ENCODE measurements around the gene ODF2L.
A peak's percentile ranks its signal among the peaks of the same experiment; 100 is the strongest.

Gene ODF2L

GRCh38 chr1:86395751-86396497 lies at the start of gene ODF2L:
Gene ODF2L, minus strand, starts transcription at chr1:86396323. Its CDS starts 9,296 bp downstream, at chr1:86387027.
- Histone ChIP-seq H3K4me3 (ENCODE audit: low read depth, low read length) (peak within 1 kb of the TSS; percentile 66), H3K27me3 (ENCODE audit: insufficient read depth, low read depth, severe bottlenecking) (no peaks in the 10 kb centered on the region), H3K36me3 (no peaks in the 10 kb centered on the region; the same call in 1 of the 2 replicates), H3K27ac (peak within 1 kb of the TSS; percentile 81), H3K9me3 (ENCODE audit: severe bottlenecking) (no peaks in the 10 kb centered on the region)
- TF ChIP-seq CTCF (IDR thresholded peaks at IDR 0.05; ENCODE audit: low read depth, low read length): no peak
- DNase-seq: peak; percentile 91

GRCh38 chr1:86445919-86446318 lies 49.8 kb upstream of the ODF2L start:
- no peak overlapping the region for H3K4me3 ChIP-seq (ENCODE audit: low read depth, low read length)

GRCh38 chr1:86441997-86442396 lies 45.9 kb upstream of the ODF2L start:
- H3K4me3 ChIP-seq (ENCODE audit: low read depth, low read length): no peak overlapping the region
- TF ChIP-seq CTCF (IDR thresholded peaks at IDR 0.05; ENCODE audit: low read depth, low read length): no peak
- no peak overlapping the region for H3K27ac ChIP-seq
- no peaks in the 10 kb centered on the region for H3K36me3 ChIP-seq
- H3K9me3 ChIP-seq (ENCODE audit: severe bottlenecking): no peaks in the 10 kb centered on the region
- H3K27me3 ChIP-seq (ENCODE audit: insufficient read depth, low read depth, severe bottlenecking): no peaks in the 10 kb centered on the region
- no peak for DNase-seq

More at GRCh38 chr1:86445919-86446318, 49.8 kb upstream of the ODF2L start:
- Histone ChIP-seq H3K27me3 (ENCODE audit: insufficient read depth, low read depth, severe bottlenecking) (no peaks in the 10 kb centered on the region), H3K9me3 (ENCODE audit: severe bottlenecking) (no peaks in the 10 kb centered on the region), H3K27ac (no peak overlapping the region), H3K36me3 (no peaks in the 10 kb centered on the region)
- no peak for TF ChIP-seq CTCF (IDR thresholded peaks at IDR 0.05; ENCODE audit: low read depth, low read length)
- no peak for DNase-seq

GRCh38 chr1:86441581-86441980 lies 45.5 kb upstream of the ODF2L start:
- Histone ChIP-seq H3K27me3 (ENCODE audit: insufficient read depth, low read depth, severe bottlenecking) (no peaks in the 10 kb centered on the region), H3K27ac (no peak overlapping the region), H3K4me3 (ENCODE audit: low read depth, low read length) (no peak overlapping the region), H3K9me3 (ENCODE audit: severe bottlenecking) (no peaks in the 10 kb centered on the region), H3K36me3 (no peaks in the 10 kb centered on the region)
- DNase-seq: no peak
- TF ChIP-seq CTCF (IDR thresholded peaks at IDR 0.05; ENCODE audit: low read depth, low read length): no peak

GRCh38 chr1:86436041-86436440 lies 39.9 kb upstream of the ODF2L start:
- no peak overlapping the region for H3K4me3 ChIP-seq (ENCODE audit: low read depth, low read length)
- no peak for TF ChIP-seq CTCF (IDR thresholded peaks at IDR 0.05; ENCODE audit: low read depth, low read length)
- H3K27ac ChIP-seq: no peak overlapping the region
- no peaks in the 10 kb centered on the region for H3K36me3 ChIP-seq
- no peaks in the 10 kb centered on the region for H3K9me3 ChIP-seq (ENCODE audit: severe bottlenecking)
- DNase-seq: no peak
- no peaks in the 10 kb centered on the region for H3K27me3 ChIP-seq (ENCODE audit: insufficient read depth, low read depth, severe bottlenecking)

- Histone ChIP-seq H3K4me3 (ENCODE audit: low read depth, low read length) (no peak overlapping the region), H3K9me3 (ENCODE audit: severe bottlenecking) (no peaks in the 10 kb centered on the region), H3K27ac (no peak overlapping the region), H3K27me3 (ENCODE audit: insufficient read depth, low read depth, severe bottlenecking) (no peaks in the 10 kb centered on the region), H3K36me3 (no peaks in the 10 kb centered on the region)
- TF ChIP-seq CTCF (IDR thresholded peaks at IDR 0.05; ENCODE audit: low read depth, low read length): no peak
- DNase-seq: no peak
Measured at GRCh38 chr1:86435327-86435726, 39.2 kb upstream of the ODF2L start.

All from WERI-Rb-1 (cell line).